Gastroesophageal sphincter (tissue), 4 donors: ENCODE results near the gene USP6NL. TPM values are rescaled to one million over a fixed set of nuclear protein-coding genes. Genes with fewer than 3 reads are reported as not detected.

Experiments used
- ATAC-seq: fragments of 150-250 bp; one replicate; pipeline ENCODE4 v1.9.1; 2016; ENCODE audit warnings: mild to moderate bottlenecking, moderate library complexity
- H3K27ac ChIP-seq, 4 donors: fragments of 200-600 bp; sonication (generic) in 3 of 4; 1 replicate in 3 of 4; 2 replicates in 1 of 4; pipeline ENCODE4 v1.5.1; 2016 to 2019
- H3K27me3 ChIP-seq: fragments of 200-600 bp; sonication (generic); one replicate; pipeline ENCODE4 v1.5.1; 2019
- H3K36me3 ChIP-seq, 2 donors: fragments of 200-600 bp; sonication (generic); one replicate each; pipeline ENCODE4 v1.5.1; 2019; ENCODE audit warnings: control low read depth in 1 of 2
- H3K4me1 ChIP-seq, 3 donors: fragments of 200-600 bp; sonication (generic); 1 replicate in 2 of 3; 2 replicates in 1 of 3; pipeline ENCODE4 v1.5.1; 2016 to 2019; ENCODE audit warnings: control low read depth in 2 of 3
- H3K4me3 ChIP-seq, 2 donors: fragments of 200-600 bp; sonication (generic); one replicate each; pipeline ENCODE4 v1.5.1; 2019; ENCODE audit warnings: mild to moderate bottlenecking in 1 of 2, moderate library complexity in 1 of 2
- H3K9me3 ChIP-seq, 3 donors: fragments of 200-600 bp; sonication (generic); one replicate each; pipeline ENCODE4 v1.5.1; 2017 to 2019; ENCODE audit warnings: control low read depth in 2 of 3
- EP300 ChIP-seq: sonication (generic); formaldehyde crosslinking; IDR thresholded peaks from one replicate; pipeline ENCODE4 v1.6.1; 2017; ENCODE audit warnings: antibody characterized with exemption, mild to moderate bottlenecking
- POLR2A ChIP-seq, 2 donors: fragments of 450-650 bp; IDR thresholded peaks; one replicate each; pipeline ENCODE4 v1.6.1; 2017; ENCODE audit warnings: antibody characterized with exemption in 2 of 2, mild to moderate bottlenecking in 2 of 2, moderate library complexity in 1 of 2
- POLR2AphosphoS5 ChIP-seq: sonication (generic); formaldehyde crosslinking; IDR thresholded peaks from one replicate; pipeline ENCODE4 v1.6.1; 2017; ENCODE audit warnings: antibody characterized with exemption
- WGBS, 2 donors: methylation state at CpG; one replicate each; pipeline ENCODE4 v1.1.5; 2018; ENCODE audit warnings: low coverage in 1 of 2; 5-methylcytosine and 5-hydroxymethylcytosine counted together
- total RNA-seq, 4 donors: library from RNA; depleted of rRNA; stranded (reverse); fragments of >200 nt; gene quantifications; one replicate each; pipeline ENCODE4 v1.1.0, GENCODE V29; 2016
- TF ChIP-seq, protein P1 (sequence below), 4 experiments: fragments of 200-600 bp in 2 of 4; fragments of 450-650 bp in 2 of 4; sonication (generic) in 1 of 4; IDR thresholded peaks; one replicate each; pipeline ENCODE4 v1.5.1; 2017 to 2019; ENCODE audit warnings: antibody characterized with exemption in 4 of 4, mild to moderate bottlenecking in 2 of 4, moderate library complexity in 2 of 4

Gene USP6NL
- total RNA-seq, 4 donors from 2014 or later = 9.0 to 14.7 (median 12.5) TPM

GRCh38 chr10:11594589-11595394 is 16.7 kb downstream of the USP6NL start:
- 80 to 90% methylated on average over 6 of the region's 6 CpGs for WGBS, 2 donors
- no peak overlapping the region for H3K27ac ChIP-seq
- TF ChIP-seq, protein P1, sequence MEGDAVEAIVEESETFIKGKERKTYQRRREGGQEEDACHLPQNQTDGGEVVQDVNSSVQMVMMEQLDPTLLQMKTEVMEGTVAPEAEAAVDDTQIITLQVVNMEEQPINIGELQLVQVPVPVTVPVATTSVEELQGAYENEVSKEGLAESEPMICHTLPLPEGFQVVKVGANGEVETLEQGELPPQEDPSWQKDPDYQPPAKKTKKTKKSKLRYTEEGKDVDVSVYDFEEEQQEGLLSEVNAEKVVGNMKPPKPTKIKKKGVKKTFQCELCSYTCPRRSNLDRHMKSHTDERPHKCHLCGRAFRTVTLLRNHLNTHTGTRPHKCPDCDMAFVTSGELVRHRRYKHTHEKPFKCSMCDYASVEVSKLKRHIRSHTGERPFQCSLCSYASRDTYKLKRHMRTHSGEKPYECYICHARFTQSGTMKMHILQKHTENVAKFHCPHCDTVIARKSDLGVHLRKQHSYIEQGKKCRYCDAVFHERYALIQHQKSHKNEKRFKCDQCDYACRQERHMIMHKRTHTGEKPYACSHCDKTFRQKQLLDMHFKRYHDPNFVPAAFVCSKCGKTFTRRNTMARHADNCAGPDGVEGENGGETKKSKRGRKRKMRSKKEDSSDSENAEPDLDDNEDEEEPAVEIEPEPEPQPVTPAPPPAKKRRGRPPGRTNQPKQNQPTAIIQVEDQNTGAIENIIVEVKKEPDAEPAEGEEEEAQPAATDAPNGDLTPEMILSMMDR (IDR thresholded peaks at IDR 0.05) = no peak
- TF ChIP-seq EP300 (no peak), POLR2AphosphoS5 (no peak), POLR2A (IDR thresholded peaks at IDR 0.05) (no peak)
- H3K27me3 ChIP-seq = no peaks in the 10 kb centered on the region
- peaks cover 0 to 14% (median 0%) of the 10 kb centered on the region in 3 donors for H3K4me1 ChIP-seq
- no peak for ATAC-seq
- no peaks in the 10 kb centered on the region for H3K36me3 ChIP-seq
- H3K4me3 ChIP-seq = no peak overlapping the region
- no peaks in the 10 kb centered on the region for H3K9me3 ChIP-seq

- Histone ChIP-seq H3K36me3 (no peaks in the 10 kb centered on the region), H3K4me1 (peaks cover 0 to 7% (median 0%) of the 10 kb centered on the region in 3 donors), H3K9me3 (no peaks in the 10 kb centered on the region), H3K27me3 (no peaks in the 10 kb centered on the region), H3K27ac (no peak overlapping the region), H3K4me3 (no peak overlapping the region)
- ATAC-seq = no peak
- TF ChIP-seq, protein P1 (IDR thresholded peaks at IDR 0.05) = no peak
- TF ChIP-seq EP300 = no peak
- TF ChIP-seq POLR2AphosphoS5 = no peak
- TF ChIP-seq POLR2A (IDR thresholded peaks at IDR 0.05) = no peak
- WGBS, 2 donors = 69 to 97% methylated on average over 5 to 7 of the region's 7 CpGs
Measured at GRCh38 chr10:11593612-11594011, 17.8 kb downstream of the USP6NL start.

- H3K9me3 ChIP-seq = no peaks in the 10 kb centered on the region
- no peaks in the 10 kb centered on the region for H3K27me3 ChIP-seq
- ATAC-seq = no peak
- H3K4me1 ChIP-seq = no peaks in the 10 kb centered on the region
- no peak overlapping the region for H3K27ac ChIP-seq
- TF ChIP-seq POLR2A (IDR thresholded peaks at IDR 0.05) = no peak
- no peak for TF ChIP-seq EP300
- no peak for TF ChIP-seq POLR2AphosphoS5
- TF ChIP-seq, protein P1 (IDR thresholded peaks at IDR 0.05) = no peak
- no peak overlapping the region for H3K4me3 ChIP-seq
- H3K36me3 ChIP-seq = no peaks in the 10 kb centered on the region
- WGBS, 2 donors = 98 to 100% methylated on average over 3 to 4 of the region's 4 CpGs
Measured at GRCh38 chr10:11589738-11590137, 21.7 kb downstream of the USP6NL start.

- Histone ChIP-seq H3K4me3 (no peak overlapping the region), H3K9me3 (no peaks in the 10 kb centered on the region), H3K27ac (no peak overlapping the region), H3K4me1 (no peaks in the 10 kb centered on the region), H3K27me3 (no peaks in the 10 kb centered on the region), H3K36me3 (no peaks in the 10 kb centered on the region)
- no peak for ATAC-seq
- 60 to 71% methylated on average over 3 of the region's 3 CpGs for WGBS, 2 donors
- TF ChIP-seq POLR2A (IDR thresholded peaks at IDR 0.05) (no peak), EP300 (no peak), POLR2AphosphoS5 (no peak)
- TF ChIP-seq, protein P1 (IDR thresholded peaks at IDR 0.05) = no peak
Measured at GRCh38 chr10:11588873-11589574, 22.4 kb downstream of the USP6NL start.
